GM12878 (cell line): ENCODE results near the gene FBXO17.

Experiments
- CEBPB ChIP-seq, 2 experiments: fragments of 150-350 bp in 1 of 2; IDR thresholded peaks; 2 replicates each; pipeline ENCODE4 v1.6.1; 2012 to 2014; ENCODE audit warnings: low read depth in 2 of 2, low read length in 2 of 2, borderline replicate concordance in 1 of 2, inconsistent platforms in 1 of 2
- EED ChIP-seq: sonication (generic); IDR thresholded peaks from 2 replicates; pipeline ENCODE4 v1.6.1; 2016; ENCODE audit warnings: antibody characterized with exemption, low read depth
- NBN ChIP-seq: fragments of 450-650 bp; IDR thresholded peaks from 2 replicates; pipeline ENCODE4 v1.6.1; 2016
- POLR2AphosphoS5 ChIP-seq: IDR thresholded peaks from 2 replicates; pipeline ENCODE4 v1.6.1; 2011; ENCODE audit warnings: mild to moderate bottlenecking, low read length, inconsistent platforms
- ZNF274 ChIP-seq: IDR thresholded peaks from one replicate; pipeline ENCODE4 v1.8.0; 2011; ENCODE audit not compliant: insufficient read length, insufficient read depth
- ZNF687 ChIP-seq: fragments of 450-650 bp; IDR thresholded peaks from 2 replicates; pipeline ENCODE4 v1.6.1; 2017; ENCODE audit warnings: mild to moderate bottlenecking, moderate library complexity
- TF ChIP-seq, protein P1 (sequence below), 3 experiments: IDR thresholded peaks in 2 of 3; conservative IDR thresholded peaks in 1 of 3; 2 replicates each; pipeline ENCODE4 v1.5.1; 2011; ENCODE audit warnings: low read depth in 3 of 3, low read length in 3 of 3, mild to moderate bottlenecking in 3 of 3, control low read depth in 2 of 3, moderate library complexity in 2 of 3, inconsistent platforms in 1 of 3, mixed read lengths in 1 of 3; ENCODE audit not compliant: control insufficient read depth in 2 of 3, insufficient read depth in 1 of 3; ENCODE audit errors: extremely low read depth in 1 of 3
- TF ChIP-seq, protein P2 (sequence below): fragments of 450-650 bp; IDR thresholded peaks from 2 replicates; pipeline ENCODE4 v1.6.1; 2014; ENCODE audit warnings: mild to moderate bottlenecking

GRCh38 chr19:38970664-38971532, 4.6 kb downstream of the FBXO17 start:
- TF ChIP-seq ZNF687: no peak
- TF ChIP-seq, protein P1, sequence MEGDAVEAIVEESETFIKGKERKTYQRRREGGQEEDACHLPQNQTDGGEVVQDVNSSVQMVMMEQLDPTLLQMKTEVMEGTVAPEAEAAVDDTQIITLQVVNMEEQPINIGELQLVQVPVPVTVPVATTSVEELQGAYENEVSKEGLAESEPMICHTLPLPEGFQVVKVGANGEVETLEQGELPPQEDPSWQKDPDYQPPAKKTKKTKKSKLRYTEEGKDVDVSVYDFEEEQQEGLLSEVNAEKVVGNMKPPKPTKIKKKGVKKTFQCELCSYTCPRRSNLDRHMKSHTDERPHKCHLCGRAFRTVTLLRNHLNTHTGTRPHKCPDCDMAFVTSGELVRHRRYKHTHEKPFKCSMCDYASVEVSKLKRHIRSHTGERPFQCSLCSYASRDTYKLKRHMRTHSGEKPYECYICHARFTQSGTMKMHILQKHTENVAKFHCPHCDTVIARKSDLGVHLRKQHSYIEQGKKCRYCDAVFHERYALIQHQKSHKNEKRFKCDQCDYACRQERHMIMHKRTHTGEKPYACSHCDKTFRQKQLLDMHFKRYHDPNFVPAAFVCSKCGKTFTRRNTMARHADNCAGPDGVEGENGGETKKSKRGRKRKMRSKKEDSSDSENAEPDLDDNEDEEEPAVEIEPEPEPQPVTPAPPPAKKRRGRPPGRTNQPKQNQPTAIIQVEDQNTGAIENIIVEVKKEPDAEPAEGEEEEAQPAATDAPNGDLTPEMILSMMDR (IDR thresholded peaks at IDR 0.05 in 2 of 3, conservative IDR thresholded peaks at IDR 0.05 in 1 of 3; ENCODE audit: control insufficient read depth in 2 of 3, extremely low read depth in 1 of 3, insufficient read depth in 1 of 3, low read depth in 3 of 3, low read length in 3 of 3): no peak
- no peak for TF ChIP-seq EED
- TF ChIP-seq NBN: no peak
- TF ChIP-seq, protein P2, sequence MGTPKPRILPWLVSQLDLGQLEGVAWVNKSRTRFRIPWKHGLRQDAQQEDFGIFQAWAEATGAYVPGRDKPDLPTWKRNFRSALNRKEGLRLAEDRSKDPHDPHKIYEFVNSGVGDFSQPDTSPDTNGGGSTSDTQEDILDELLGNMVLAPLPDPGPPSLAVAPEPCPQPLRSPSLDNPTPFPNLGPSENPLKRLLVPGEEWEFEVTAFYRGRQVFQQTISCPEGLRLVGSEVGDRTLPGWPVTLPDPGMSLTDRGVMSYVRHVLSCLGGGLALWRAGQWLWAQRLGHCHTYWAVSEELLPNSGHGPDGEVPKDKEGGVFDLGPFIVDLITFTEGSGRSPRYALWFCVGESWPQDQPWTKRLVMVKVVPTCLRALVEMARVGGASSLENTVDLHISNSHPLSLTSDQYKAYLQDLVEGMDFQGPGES: no peak
- no peak for TF ChIP-seq POLR2AphosphoS5
- no peak for TF ChIP-seq ZNF274
- TF ChIP-seq CEBPB (IDR thresholded peaks at IDR 0.05; ENCODE audit: borderline replicate concordance in 1 of 2, low read depth in 2 of 2, low read length in 2 of 2): no peak
